Measurements from ENCODE around the gene MCTP2.

- TF ChIP-seq CTCF (IDR thresholded peaks at IDR 0.05 in 8 of 11, conservative IDR thresholded peaks at IDR 0.05 in 3 of 11) (no peak), POLR2A (IDR thresholded peaks at IDR 0.05) (no peak)
Observed at GRCh38 chr15:94253742-94254141, 22.4 kb downstream of the MCTP2 start.

Data from spleen (tissue), 7 donors.